Trophoblast cell (in vitro differentiated cells and primary cell): ENCODE measurements around the gene MYBL2.

ENCODE experiments used
- DNase-seq, 2 donors: peaks; one replicate each; pipeline ENCODE4 v3.0.0-alpha.2; 2016
- H2AFZ ChIP-seq: 2 replicates; pipeline ENCODE4 v1.6.1; 2013; ENCODE audit warnings: low read length, moderate library complexity, mild to moderate bottlenecking; ENCODE audit not compliant: insufficient read depth, poor library complexity
- H2AK5ac ChIP-seq: 2 replicates; pipeline ENCODE4 v1.6.1; 2013; ENCODE audit warnings: mild to moderate bottlenecking, low read length
- H2BK120ac ChIP-seq: 2 replicates; pipeline ENCODE4 v1.6.1; 2013; ENCODE audit warnings: low read length, mild to moderate bottlenecking, moderate library complexity; ENCODE audit not compliant: insufficient read depth, poor library complexity
- H2BK12ac ChIP-seq: 2 replicates; pipeline ENCODE4 v1.6.1; 2013; ENCODE audit warnings: mild to moderate bottlenecking, low read length, moderate library complexity
- H2BK5ac ChIP-seq: 2 replicates; pipeline ENCODE4 v1.6.1; 2013; ENCODE audit warnings: low read length, low read depth, moderate library complexity, mild to moderate bottlenecking; ENCODE audit not compliant: poor library complexity
- H3K14ac ChIP-seq: 2 replicates; pipeline ENCODE4 v1.6.1; 2013; ENCODE audit warnings: mild to moderate bottlenecking, low read length
- H3K18ac ChIP-seq: 2 replicates; pipeline ENCODE4 v1.6.1; 2013; ENCODE audit warnings: mild to moderate bottlenecking, low read length
- H3K23ac ChIP-seq: 2 replicates; pipeline ENCODE4 v1.6.1; 2013; ENCODE audit warnings: low read length
- H3K27ac ChIP-seq: 2 replicates; pipeline ENCODE4 v1.5.1; 2013; ENCODE audit warnings: low read depth, mild to moderate bottlenecking, inconsistent platforms, low read length, moderate library complexity
- H3K27me3 ChIP-seq: 2 replicates; pipeline ENCODE4 v1.6.1; 2013; ENCODE audit warnings: inconsistent platforms, mild to moderate bottlenecking, low read length, moderate library complexity; ENCODE audit not compliant: insufficient read depth
- H3K36me3 ChIP-seq, 2 experiments: 1 replicate in 1 of 2; 2 replicates in 1 of 2; pipeline ENCODE4 v1.6.1; 2013; ENCODE audit warnings: low read length in 2 of 2, mild to moderate bottlenecking in 2 of 2, moderate library complexity in 1 of 2; ENCODE audit not compliant: insufficient read depth in 2 of 2, control insufficient read depth in 1 of 2
- H3K4ac ChIP-seq: 2 replicates; pipeline ENCODE4 v1.6.1; 2013; ENCODE audit warnings: low read depth, mild to moderate bottlenecking, low read length, moderate library complexity
- H3K4me1 ChIP-seq, 2 experiments: 1 replicate in 1 of 2; 2 replicates in 1 of 2; pipeline ENCODE4 v1.6.1; 2013; ENCODE audit warnings: low read length in 2 of 2, mild to moderate bottlenecking in 2 of 2, moderate library complexity in 1 of 2; ENCODE audit not compliant: insufficient read depth in 2 of 2, control insufficient read depth in 1 of 2
- H3K4me2 ChIP-seq: 2 replicates; pipeline ENCODE4 v1.6.1; 2013; ENCODE audit warnings: inconsistent platforms, mild to moderate bottlenecking, low read length, moderate library complexity
- H3K4me3 ChIP-seq: 2 replicates; pipeline ENCODE4 v1.5.1; 2013; ENCODE audit warnings: mild to moderate bottlenecking, low read depth, low read length, inconsistent platforms
- H3K79me1 ChIP-seq: one replicate; pipeline ENCODE4 v1.6.1; 2013; ENCODE audit warnings: low read length
- H3K79me2 ChIP-seq: 2 replicates; pipeline ENCODE4 v1.6.1; 2013; ENCODE audit warnings: low read length, mild to moderate bottlenecking; ENCODE audit not compliant: control insufficient read depth, insufficient read depth, poor library complexity
- H3K9ac ChIP-seq: 2 replicates; pipeline ENCODE4 v1.6.1; 2013; ENCODE audit warnings: mild to moderate bottlenecking, low read length
- H3K9me3 ChIP-seq: 2 replicates; pipeline ENCODE4 v1.6.1; 2013; ENCODE audit warnings: low read depth, mild to moderate bottlenecking, control low read depth, inconsistent platforms, low read length; ENCODE audit not compliant: insufficient read depth
- H4K12ac ChIP-seq: 2 replicates; pipeline ENCODE4 v1.6.1; 2013; ENCODE audit warnings: low read depth, mild to moderate bottlenecking, low read length, moderate library complexity
- H4K8ac ChIP-seq: 2 replicates; pipeline ENCODE4 v1.6.1; 2013; ENCODE audit warnings: low read depth, mild to moderate bottlenecking, low read length, moderate library complexity
- H4K91ac ChIP-seq: one replicate; pipeline ENCODE4 v1.6.1; 2013; ENCODE audit warnings: low read depth, mild to moderate bottlenecking, low read length, moderate library complexity
- WGBS: extraction: QIAGEN DNeasy Blood & Tissue Kit; methylation state at CpG from one replicate; pipeline ENCODE4 v1.1.7; 2013; ENCODE audit warnings: missing lambda C conversion rate; ENCODE audit not compliant: insufficient read length, insufficient coverage; ENCODE audit errors: extremely low coverage; 5-methylcytosine and 5-hydroxymethylcytosine counted together

MYBL2 gene

DNA sequence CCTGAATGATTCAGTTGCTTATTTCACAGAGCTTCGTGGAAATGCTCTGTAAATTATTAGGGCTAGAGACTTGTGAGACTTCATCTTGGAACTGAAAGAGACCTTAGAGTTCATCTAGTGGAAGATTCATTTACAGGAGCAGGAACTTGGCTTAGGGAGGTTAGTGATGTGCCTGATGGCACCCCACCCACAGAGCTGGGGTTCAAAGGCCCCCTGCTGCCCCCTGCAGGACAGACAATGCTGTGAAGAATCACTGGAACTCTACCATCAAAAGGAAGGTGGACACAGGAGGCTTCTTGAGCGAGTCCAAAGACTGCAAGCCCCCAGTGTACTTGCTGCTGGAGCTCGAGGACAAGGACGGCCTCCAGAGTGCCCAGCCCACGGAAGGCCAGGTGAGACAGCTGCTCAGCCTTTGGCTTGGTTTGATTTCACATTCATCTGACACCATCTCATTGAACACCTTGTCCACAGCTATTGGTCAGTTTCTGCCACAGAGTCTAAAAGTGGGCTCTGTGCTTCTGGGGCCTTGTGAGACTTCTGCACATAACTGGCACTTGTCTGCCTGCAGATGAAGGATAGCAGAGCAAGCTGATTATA is 25.1 kb downstream of the MYBL2 start:
- Histone ChIP-seq H3K79me1 (no peaks in the 10 kb centered on the region), H3K79me2 (no peaks in the 10 kb centered on the region), H2BK5ac (no peak overlapping the region), H3K4ac (no peak overlapping the region), H2AK5ac (no peak overlapping the region), H3K27ac (no peak overlapping the region), H3K9ac (no peak overlapping the region), H4K8ac (no peak overlapping the region), H3K4me1 (no peaks in the 10 kb centered on the region), H2BK120ac (no peak overlapping the region), H3K18ac (no peak overlapping the region), H2BK12ac (no peak overlapping the region), H4K91ac (no peak overlapping the region), H3K27me3 (no peaks in the 10 kb centered on the region), H3K9me3 (no peaks in the 10 kb centered on the region), H3K23ac (no peak overlapping the region), H3K4me3 (no peak overlapping the region), H3K14ac (no peak overlapping the region), H3K36me3 (peaks cover 24 to 31% of the 10 kb centered on the region in 2 experiments), H4K12ac (no peak overlapping the region), H2AFZ (no peak overlapping the region), H3K4me2 (no peak overlapping the region)
- peak; percentile 6 to 35 for DNase-seq
- WGBS, result no CpG with 5 or more reads among the region's 5 CpGs

DNA sequence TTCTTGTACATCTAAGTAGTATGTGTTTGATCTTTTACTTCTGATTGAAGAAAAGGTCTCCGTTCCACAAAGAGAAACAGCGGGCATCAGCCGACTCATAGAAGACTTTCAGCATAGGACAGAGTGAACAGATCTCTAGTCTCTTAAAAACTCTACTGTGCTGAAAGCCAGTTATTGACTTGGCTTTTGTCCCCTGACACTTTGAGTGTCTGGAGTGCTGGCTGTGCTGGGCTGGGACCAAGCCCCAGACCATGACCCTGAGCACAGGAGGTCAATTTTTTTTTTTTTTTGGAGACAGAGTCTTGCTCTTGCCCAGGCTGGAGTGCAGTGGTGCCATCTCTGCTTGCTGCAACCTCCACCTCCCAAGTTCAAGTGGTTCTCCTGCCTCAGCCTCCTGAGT is 27.8 kb downstream of the MYBL2 start:
- H3K4me1 ChIP-seq, result no peaks in the 10 kb centered on the region
- H3K14ac ChIP-seq, result no peak overlapping the region
- no peak for DNase-seq
- H4K12ac ChIP-seq, result no peak overlapping the region
- H2BK5ac ChIP-seq, result no peak overlapping the region
- no peak overlapping the region for H3K18ac ChIP-seq
- H2AK5ac ChIP-seq, result no peak overlapping the region
- H3K36me3 ChIP-seq, result peaks cover 19 to 30% of the 10 kb centered on the region in 2 experiments
- no peaks in the 10 kb centered on the region for H3K27me3 ChIP-seq
- no peak overlapping the region for H3K9ac ChIP-seq
- H3K4me3 ChIP-seq, result no peak overlapping the region
- no peak overlapping the region for H2BK120ac ChIP-seq
- no peak overlapping the region for H3K27ac ChIP-seq
- H3K79me1 ChIP-seq, result no peaks in the 10 kb centered on the region
- no peak overlapping the region for H3K4me2 ChIP-seq
- no peak overlapping the region for H4K91ac ChIP-seq
- H3K23ac ChIP-seq, result no peak overlapping the region
- no CpG with 5 or more reads among the region's 3 CpGs for WGBS
- no peaks in the 10 kb centered on the region for H3K9me3 ChIP-seq
- H2AFZ ChIP-seq, result no peak overlapping the region
- no peak overlapping the region for H4K8ac ChIP-seq
- no peak overlapping the region for H2BK12ac ChIP-seq
- H3K4ac ChIP-seq, result no peak overlapping the region
- no peaks in the 10 kb centered on the region for H3K79me2 ChIP-seq

DNA sequence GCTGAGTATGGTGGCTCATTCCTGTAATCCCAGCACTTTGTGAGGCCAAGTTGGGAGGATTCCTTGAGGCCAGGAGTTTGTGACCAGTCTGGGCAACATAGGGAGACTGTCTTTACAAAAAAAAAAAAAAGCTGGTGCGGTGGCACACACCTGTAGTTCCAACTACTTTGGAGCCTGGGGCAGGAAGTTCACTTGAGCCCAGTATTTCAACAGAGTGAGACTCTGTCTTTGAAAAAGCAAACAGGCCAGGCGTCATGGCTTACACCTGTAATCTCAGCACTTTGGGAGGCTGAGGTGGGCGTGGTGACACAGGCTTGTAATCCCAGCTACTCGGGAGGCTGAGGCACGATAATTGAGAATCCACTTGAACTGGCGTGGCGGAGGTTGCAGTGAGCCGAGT is 28.7 kb downstream of the MYBL2 start:
- WGBS, result no CpG with 5 or more reads among the region's 8 CpGs
- no peak overlapping the region for H3K9ac ChIP-seq
- no peak overlapping the region for H3K4me3 ChIP-seq
- no peak overlapping the region for H4K12ac ChIP-seq
- H2AK5ac ChIP-seq, result no peak overlapping the region
- H2BK12ac ChIP-seq, result no peak overlapping the region
- H3K79me1 ChIP-seq, result no peaks in the 10 kb centered on the region
- no peaks in the 10 kb centered on the region for H3K9me3 ChIP-seq
- no peak overlapping the region for H2BK5ac ChIP-seq
- H3K79me2 ChIP-seq, result no peaks in the 10 kb centered on the region
- H3K36me3 ChIP-seq, result peaks cover 27 to 34% of the 10 kb centered on the region in 2 experiments
- DNase-seq, result no peak
- H3K4me2 ChIP-seq, result no peak overlapping the region
- H4K8ac ChIP-seq, result no peak overlapping the region
- H2AFZ ChIP-seq, result no peak overlapping the region
- H3K4ac ChIP-seq, result no peak overlapping the region
- H3K27me3 ChIP-seq, result no peaks in the 10 kb centered on the region
- H3K18ac ChIP-seq, result no peak overlapping the region
- no peak overlapping the region for H2BK120ac ChIP-seq
- H3K14ac ChIP-seq, result no peak overlapping the region
- H3K27ac ChIP-seq, result no peak overlapping the region
- H4K91ac ChIP-seq, result no peak overlapping the region
- H3K23ac ChIP-seq, result no peak overlapping the region
- H3K4me1 ChIP-seq, result no peaks in the 10 kb centered on the region

DNA sequence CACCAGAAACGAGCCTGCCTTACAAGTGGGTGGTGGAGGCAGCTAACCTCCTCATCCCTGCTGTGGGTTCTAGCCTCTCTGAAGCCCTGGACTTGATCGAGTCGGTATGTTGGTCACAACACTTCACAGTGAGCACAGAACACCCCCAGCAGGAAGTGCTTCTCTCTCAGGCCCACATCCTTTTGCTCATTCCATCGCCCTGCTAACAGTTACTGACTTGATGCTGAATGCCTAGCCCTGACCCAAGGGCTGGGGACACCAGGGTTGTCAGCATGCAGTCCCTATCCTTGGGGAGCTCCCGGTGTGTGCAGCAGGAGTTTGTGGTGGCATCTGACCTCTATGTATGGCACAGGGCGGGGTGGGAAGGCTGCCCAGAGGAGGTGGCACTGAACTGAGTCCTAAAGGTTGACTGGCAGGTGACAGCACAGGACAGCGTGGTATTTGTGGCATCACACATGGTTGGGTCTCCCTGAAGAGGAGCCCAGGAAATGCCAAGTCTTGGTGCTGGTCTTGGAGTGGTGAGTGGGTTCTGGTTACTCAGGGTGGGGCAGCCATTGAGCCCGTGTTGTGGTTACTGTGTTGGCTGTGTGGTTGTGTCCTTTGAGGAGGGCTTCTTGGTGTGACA is 33.1 kb downstream of the MYBL2 start:
- Histone ChIP-seq H2BK12ac (no peak overlapping the region), H2BK5ac (no peak overlapping the region), H2AK5ac (no peak overlapping the region), H4K12ac (no peak overlapping the region), H2AFZ (no peak overlapping the region), H3K27ac (no peak overlapping the region), H3K4me1 (no peaks in the 10 kb centered on the region), H3K27me3 (no peaks in the 10 kb centered on the region), H4K91ac (no peak overlapping the region), H3K4me2 (no peak overlapping the region), H3K79me2 (no peaks in the 10 kb centered on the region), H3K9ac (no peak overlapping the region), H4K8ac (no peak overlapping the region), H3K18ac (no peak overlapping the region), H3K23ac (no peak overlapping the region), H3K36me3 (peaks cover 36 to 43% of the 10 kb centered on the region in 2 experiments), H2BK120ac (no peak overlapping the region), H3K14ac (no peak overlapping the region), H3K4ac (no peak overlapping the region), H3K79me1 (no peaks in the 10 kb centered on the region), H3K4me3 (no peak overlapping the region), H3K9me3 (peaks cover 3% of the 10 kb centered on the region)
- no peak for DNase-seq
- WGBS, result no CpG with 5 or more reads among the region's 8 CpGs
